Gastrocnemius medialis (tissue), 4 donors: ENCODE measurements around the gene AP1G2.

ENCODE experiments used
- POLR2A ChIP-seq, 2 donors: fragments of 450-650 bp; IDR thresholded peaks; one replicate each; pipeline ENCODE4 v1.6.1; 2017; ENCODE audit warnings: antibody characterized with exemption in 2 of 2, mild to moderate bottlenecking in 2 of 2, moderate library complexity in 2 of 2
- TF ChIP-seq, protein P1 (sequence below), 5 experiments: fragments of 450-650 bp in 3 of 5; fragments of 200-600 bp in 2 of 5; sonication (generic) in 2 of 5; IDR thresholded peaks in 4 of 5; conservative IDR thresholded peaks in 1 of 5; 1 replicate in 4 of 5; 2 replicates in 1 of 5; pipeline ENCODE4 v1.5.1; 2016 to 2019; ENCODE audit warnings: antibody characterized with exemption in 5 of 5, mild to moderate bottlenecking in 3 of 5, moderate library complexity in 3 of 5

DNA sequence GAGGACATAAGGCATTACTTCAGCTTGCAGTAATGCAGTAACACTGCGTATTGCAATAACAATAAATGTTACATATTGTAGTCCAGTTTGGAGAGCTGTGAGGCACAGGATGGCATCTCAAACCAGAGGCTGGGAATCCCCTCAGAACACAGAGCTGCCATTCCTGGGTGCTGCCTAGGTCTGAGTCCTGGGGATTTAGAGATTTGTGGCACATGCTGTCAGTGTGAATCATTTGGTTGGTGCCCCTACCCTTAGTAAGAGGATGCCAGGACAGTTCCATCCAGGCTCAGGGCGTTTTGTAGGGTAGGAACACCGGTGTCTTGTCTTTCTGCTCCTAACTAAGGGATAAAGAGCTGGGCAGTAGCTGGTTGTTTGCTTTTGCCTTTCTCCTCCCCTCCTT lies 38.6 kb downstream of the AP1G2 start:
- TF ChIP-seq, protein P1, sequence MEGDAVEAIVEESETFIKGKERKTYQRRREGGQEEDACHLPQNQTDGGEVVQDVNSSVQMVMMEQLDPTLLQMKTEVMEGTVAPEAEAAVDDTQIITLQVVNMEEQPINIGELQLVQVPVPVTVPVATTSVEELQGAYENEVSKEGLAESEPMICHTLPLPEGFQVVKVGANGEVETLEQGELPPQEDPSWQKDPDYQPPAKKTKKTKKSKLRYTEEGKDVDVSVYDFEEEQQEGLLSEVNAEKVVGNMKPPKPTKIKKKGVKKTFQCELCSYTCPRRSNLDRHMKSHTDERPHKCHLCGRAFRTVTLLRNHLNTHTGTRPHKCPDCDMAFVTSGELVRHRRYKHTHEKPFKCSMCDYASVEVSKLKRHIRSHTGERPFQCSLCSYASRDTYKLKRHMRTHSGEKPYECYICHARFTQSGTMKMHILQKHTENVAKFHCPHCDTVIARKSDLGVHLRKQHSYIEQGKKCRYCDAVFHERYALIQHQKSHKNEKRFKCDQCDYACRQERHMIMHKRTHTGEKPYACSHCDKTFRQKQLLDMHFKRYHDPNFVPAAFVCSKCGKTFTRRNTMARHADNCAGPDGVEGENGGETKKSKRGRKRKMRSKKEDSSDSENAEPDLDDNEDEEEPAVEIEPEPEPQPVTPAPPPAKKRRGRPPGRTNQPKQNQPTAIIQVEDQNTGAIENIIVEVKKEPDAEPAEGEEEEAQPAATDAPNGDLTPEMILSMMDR (IDR thresholded peaks at IDR 0.05 in 4 of 5, conservative IDR thresholded peaks at IDR 0.05 in 1 of 5) = no peak
- no peak for TF ChIP-seq POLR2A (IDR thresholded peaks at IDR 0.05)
